Smooth muscle cell (in vitro differentiated cells): ENCODE data around the gene SH3RF1. TPM values are rescaled to one million over a fixed set of nuclear protein-coding genes. Genes with fewer than 3 reads are reported as not detected.

Experiments used
- DNase-seq: peaks from one replicate; lab custom pipeline; 2025; ENCODE audit not compliant: unreplicated experiment; lab: John Stamatoyannopoulos, UW
- H2AFZ ChIP-seq: fragments of 200-600 bp; sonication (generic); 2 replicates; pipeline ENCODE4 v1.6.0; 2016; ENCODE audit warnings: antibody characterized with exemption, low read depth, mild to moderate bottlenecking
- H3F3A ChIP-seq: fragments of 200-600 bp; sonication (generic); 2 replicates; pipeline ENCODE4 v1.6.0; 2017; ENCODE audit warnings: antibody characterized with exemption, low read depth
- H3K27ac ChIP-seq: fragments of 200-600 bp; sonication (generic); 2 replicates; pipeline ENCODE4 v1.5.1; 2016; ENCODE audit warnings: low read depth, mild to moderate bottlenecking
- H3K27me3 ChIP-seq: fragments of 200-600 bp; sonication (generic); 2 replicates; pipeline ENCODE4 v1.6.1; 2016; ENCODE audit warnings: low read depth, mild to moderate bottlenecking
- H3K36me3 ChIP-seq: fragments of 200-600 bp; sonication (generic); 2 replicates; pipeline ENCODE4 v1.5.1; 2016; ENCODE audit warnings: low read depth
- H3K4me1 ChIP-seq: fragments of 200-600 bp; sonication (generic); 2 replicates; pipeline ENCODE4 v1.5.1; 2016; ENCODE audit warnings: low read depth
- H3K4me2 ChIP-seq: fragments of 200-600 bp; sonication (generic); 2 replicates; pipeline ENCODE4 v1.6.0; 2016; ENCODE audit warnings: mild to moderate bottlenecking
- H3K4me3 ChIP-seq: fragments of 200-600 bp; sonication (generic); 2 replicates; pipeline ENCODE4 v1.5.1; 2016; ENCODE audit warnings: mild to moderate bottlenecking
- H3K79me2 ChIP-seq: fragments of 200-600 bp; sonication (generic); 2 replicates; pipeline ENCODE4 v1.6.0; 2016; ENCODE audit warnings: low read depth, mild to moderate bottlenecking
- H3K9ac ChIP-seq: fragments of 200-600 bp; sonication (generic); 2 replicates; pipeline ENCODE4 v1.6.0; 2016; ENCODE audit warnings: low read depth
- H3K9me3 ChIP-seq: fragments of 200-600 bp; sonication (generic); replicated peaks from 2 replicates; pipeline ENCODE4 v1.5.1; 2016; ENCODE audit warnings: low read depth
- H4K20me1 ChIP-seq: fragments of 200-600 bp; sonication (generic); 2 replicates; pipeline ENCODE4 v1.6.0; 2016; ENCODE audit warnings: low read depth
- CTCF ChIP-seq: fragments of 200-600 bp; sonication (generic); IDR thresholded peaks from 2 replicates; pipeline ENCODE4 v1.5.1; 2017; ENCODE audit warnings: borderline replicate concordance, mild to moderate bottlenecking, antibody characterized with exemption; ENCODE audit not compliant: insufficient read depth, poor library complexity, severe bottlenecking
- WGBS: methylation state at CpG from one replicate; pipeline ENCODE4 v1.1.7; 2016; ENCODE audit warnings: low lambda C conversion rate; 5-methylcytosine and 5-hydroxymethylcytosine counted together
- polyA plus RNA-seq: library from polyadenylated mRNA; unstranded; fragments of >200 nt; fragmentation: Nextera tagmentation; extraction: Ambion mirVana; gene quantifications from 2 replicates; pipeline ENCODE4 v1.2.1, GENCODE V29; 2016
- total RNA-seq: library from RNA; depleted of rRNA; stranded (reverse); fragments of >200 nt; gene quantifications from 2 replicates; pipeline ENCODE4 v1.2.3, GENCODE V29; 2014

SH3RF1 gene
- total and polyA plus RNA-seq, 2 experiments from 2014 or later = 9.4 to 10.2 TPM

DNA sequence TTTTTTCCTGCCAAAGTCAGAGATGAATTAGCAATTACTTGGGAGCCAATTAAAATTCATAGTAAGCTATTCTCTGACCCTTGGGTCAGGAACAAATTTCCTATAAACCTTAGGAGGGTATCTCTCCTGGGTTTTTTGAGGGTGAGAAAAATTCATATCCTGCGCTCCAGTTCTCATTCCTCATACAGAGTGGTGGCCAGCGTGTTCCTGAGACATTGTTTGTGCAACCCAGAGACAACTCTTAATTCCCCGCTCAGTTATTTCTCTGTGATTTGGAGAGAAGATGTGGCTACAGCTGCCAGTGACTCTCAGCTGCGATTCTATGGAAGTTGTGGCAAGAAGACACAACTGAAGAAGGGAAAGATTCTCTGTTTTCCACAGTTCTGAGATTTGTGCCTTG is 222.8 kb downstream of the SH3RF1 start:
- peaks cover 2% of the 10 kb centered on the region for H3K27me3 ChIP-seq
- H3K4me3 ChIP-seq = no peak overlapping the region
- no peak overlapping the region for H3K9ac ChIP-seq
- no peaks in the 10 kb centered on the region for H3K79me2 ChIP-seq
- H3F3A ChIP-seq = no peaks in the 10 kb centered on the region
- peaks cover 11% of the 10 kb centered on the region for H3K4me1 ChIP-seq
- no peak for TF ChIP-seq CTCF
- H3K9me3 ChIP-seq = no peaks in the 10 kb centered on the region
- 92% methylated on average over 4 of the region's 4 CpGs for WGBS
- no peaks in the 10 kb centered on the region for H3K36me3 ChIP-seq
- H4K20me1 ChIP-seq = no peaks in the 10 kb centered on the region
- DNase-seq = no peak
- H3K4me2 ChIP-seq = no peak overlapping the region
- H3K27ac ChIP-seq = no peak overlapping the region
- no peak overlapping the region for H2AFZ ChIP-seq

- H3K79me2 ChIP-seq = no peaks in the 10 kb centered on the region
- WGBS = 76% methylated on average over 15 of the region's 15 CpGs
- TF ChIP-seq CTCF = no peak
These were observed 224.7 kb downstream of the SH3RF1 start for GRCh38 chr4:169045862-169046584.

GRCh38 chr4:169044714-169045447 is 225.9 kb downstream of the SH3RF1 start:
- Histone ChIP-seq H4K20me1 (no peaks in the 10 kb centered on the region), H3K36me3 (no peaks in the 10 kb centered on the region), H2AFZ (no peak overlapping the region), H3K79me2 (no peaks in the 10 kb centered on the region), H3F3A (no peaks in the 10 kb centered on the region), H3K4me3 (no peak overlapping the region), H3K27me3 (no peaks in the 10 kb centered on the region), H3K27ac (no peak overlapping the region), H3K4me2 (no peak overlapping the region), H3K9ac (no peak overlapping the region), H3K4me1 (peaks cover 13% of the 10 kb centered on the region), H3K9me3 (no peaks in the 10 kb centered on the region)
- no peak for TF ChIP-seq CTCF
- 97% methylated on average over 5 of the region's 5 CpGs for WGBS
- no peak for DNase-seq

More at GRCh38 chr4:169045862-169046584, 224.7 kb downstream of the SH3RF1 start:
- Histone ChIP-seq H3K4me2 (no peak overlapping the region), H3K27me3 (no peaks in the 10 kb centered on the region), H3K9me3 (no peaks in the 10 kb centered on the region), H2AFZ (no peak overlapping the region), H4K20me1 (no peaks in the 10 kb centered on the region), H3K9ac (no peak overlapping the region), H3K36me3 (no peaks in the 10 kb centered on the region), H3F3A (no peaks in the 10 kb centered on the region), H3K4me3 (no peak overlapping the region), H3K4me1 (peaks cover 16% of the 10 kb centered on the region), H3K27ac (no peak overlapping the region)
- DNase-seq = no peak
